ENCODE data around the gene TMEM229B. TPM values are rescaled to one million over a fixed set of nuclear protein-coding genes. Genes with fewer than 3 reads are reported as not detected.

TMEM229B gene
- total RNA-seq, 2 donors from 2014 or later: 1.1 to 1.5 TPM

DNA sequence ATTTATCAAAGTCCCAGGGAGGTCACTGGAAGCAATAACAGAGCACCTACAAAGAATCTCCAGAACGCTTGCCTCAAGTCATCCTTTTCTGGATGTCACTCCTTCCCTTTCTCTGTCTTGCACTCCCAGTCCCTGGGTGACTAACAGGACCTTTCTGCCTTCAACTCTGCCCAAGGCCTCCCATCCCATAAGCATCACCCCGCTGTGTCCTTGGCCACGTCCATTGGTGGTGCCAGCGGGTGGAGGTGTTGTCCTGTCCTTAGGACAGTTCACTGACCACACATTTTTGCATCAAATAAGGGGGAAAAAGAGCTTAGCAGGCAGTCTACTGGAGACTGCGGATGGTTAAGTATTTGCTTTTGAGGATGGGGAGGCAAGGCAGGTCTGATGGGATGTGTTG is 52.9 kb downstream of the TMEM229B start:
- 83 to 95% methylated on average over 2 to 5 of the region's 5 CpGs for WGBS, 2 experiments (ENCODE audit: insufficient coverage in 1 of 2, insufficient read length in 1 of 2)
- TF ChIP-seq, protein P1, sequence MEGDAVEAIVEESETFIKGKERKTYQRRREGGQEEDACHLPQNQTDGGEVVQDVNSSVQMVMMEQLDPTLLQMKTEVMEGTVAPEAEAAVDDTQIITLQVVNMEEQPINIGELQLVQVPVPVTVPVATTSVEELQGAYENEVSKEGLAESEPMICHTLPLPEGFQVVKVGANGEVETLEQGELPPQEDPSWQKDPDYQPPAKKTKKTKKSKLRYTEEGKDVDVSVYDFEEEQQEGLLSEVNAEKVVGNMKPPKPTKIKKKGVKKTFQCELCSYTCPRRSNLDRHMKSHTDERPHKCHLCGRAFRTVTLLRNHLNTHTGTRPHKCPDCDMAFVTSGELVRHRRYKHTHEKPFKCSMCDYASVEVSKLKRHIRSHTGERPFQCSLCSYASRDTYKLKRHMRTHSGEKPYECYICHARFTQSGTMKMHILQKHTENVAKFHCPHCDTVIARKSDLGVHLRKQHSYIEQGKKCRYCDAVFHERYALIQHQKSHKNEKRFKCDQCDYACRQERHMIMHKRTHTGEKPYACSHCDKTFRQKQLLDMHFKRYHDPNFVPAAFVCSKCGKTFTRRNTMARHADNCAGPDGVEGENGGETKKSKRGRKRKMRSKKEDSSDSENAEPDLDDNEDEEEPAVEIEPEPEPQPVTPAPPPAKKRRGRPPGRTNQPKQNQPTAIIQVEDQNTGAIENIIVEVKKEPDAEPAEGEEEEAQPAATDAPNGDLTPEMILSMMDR (conservative IDR thresholded peaks at IDR 0.05): no peak

DNA sequence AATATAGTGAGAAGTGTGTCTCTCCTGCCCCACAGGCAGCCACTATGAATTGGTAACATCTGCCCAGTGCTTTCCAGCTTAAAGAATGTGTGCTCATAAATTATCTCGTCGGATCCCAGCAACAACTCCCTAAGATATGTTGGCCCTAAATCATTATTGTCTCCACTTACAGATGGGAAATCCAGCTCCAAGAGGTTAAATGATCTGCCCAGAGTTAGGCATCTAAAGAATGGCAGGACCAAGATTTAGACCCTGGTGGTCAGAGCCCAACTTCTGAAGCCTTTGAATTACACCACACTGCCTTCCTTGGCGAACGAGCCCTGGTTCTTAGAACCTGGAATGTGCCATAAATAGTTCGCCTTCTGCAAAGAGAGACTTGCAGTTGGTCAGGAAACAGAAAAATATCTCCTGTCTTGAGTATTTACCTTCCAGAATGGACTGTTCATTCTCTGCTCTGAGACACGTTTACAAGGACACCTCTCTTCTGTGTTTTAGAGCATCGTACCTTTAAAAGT is 56.4 kb downstream of the TMEM229B start:
- peaks cover 30% of the 10 kb centered on the region for H3K4me1 Mint-ChIP-seq
- Histone ChIP-seq H3K9ac (ENCODE audit: extremely low read depth, low read length, poor library complexity, severe bottlenecking) (no peak overlapping the region), H3K36me3 (ENCODE audit: control insufficient read depth, insufficient read depth, low read length) (no peaks in the 10 kb centered on the region), H3K4me3 (ENCODE audit: low read length) (no peak overlapping the region), H3K27me3 (ENCODE audit: control insufficient read depth, insufficient read depth, low read length, poor library complexity, severe bottlenecking) (no peaks in the 10 kb centered on the region), H3K27ac (ENCODE audit: low read depth, low read length) (no peak overlapping the region), H3K4me1 (ENCODE audit: control insufficient read depth, insufficient read depth, low read length) (peaks cover 5% of the 10 kb centered on the region), H3K9me3 (ENCODE audit: control insufficient read depth, low read length) (no peaks in the 10 kb centered on the region)
- WGBS, 2 experiments (ENCODE audit: insufficient coverage in 1 of 2, insufficient read length in 1 of 2): 92 to 94% methylated on average over 7 of the region's 7 CpGs
- no peaks in the 10 kb centered on the region for H3K9me3 Mint-ChIP-seq
- no peak overlapping the region for H3K4me3 Mint-ChIP-seq
- no peak overlapping the region for H3K27ac Mint-ChIP-seq
- no peak for DNase-seq
- TF ChIP-seq, protein P1 (conservative IDR thresholded peaks at IDR 0.05): no peak
- H3K36me3 Mint-ChIP-seq (ENCODE audit: low read depth): no peaks in the 10 kb centered on the region
- H3K27me3 Mint-ChIP-seq (ENCODE audit: insufficient read depth): no peaks in the 10 kb centered on the region

More for the DNA sequence above, 52.9 kb downstream of the TMEM229B start:
- H3K27ac Mint-ChIP-seq: no peak overlapping the region
- peaks cover 5% of the 10 kb centered on the region for H3K4me1 Mint-ChIP-seq
- no peaks in the 10 kb centered on the region for H3K9me3 Mint-ChIP-seq
- H3K9me3 ChIP-seq (ENCODE audit: control insufficient read depth, low read length): no peaks in the 10 kb centered on the region
- H3K36me3 ChIP-seq (ENCODE audit: control insufficient read depth, insufficient read depth, low read length): no peaks in the 10 kb centered on the region
- no peak overlapping the region for H3K9ac ChIP-seq (ENCODE audit: extremely low read depth, low read length, poor library complexity, severe bottlenecking)
- H3K36me3 Mint-ChIP-seq (ENCODE audit: low read depth): no peaks in the 10 kb centered on the region
- DNase-seq: no peak
- no peaks in the 10 kb centered on the region for H3K4me1 ChIP-seq (ENCODE audit: control insufficient read depth, insufficient read depth, low read length)
- no peaks in the 10 kb centered on the region for H3K27me3 Mint-ChIP-seq (ENCODE audit: insufficient read depth)
- no peak overlapping the region for H3K4me3 Mint-ChIP-seq
- no peak overlapping the region for H3K4me3 ChIP-seq (ENCODE audit: low read length)
- H3K27me3 ChIP-seq (ENCODE audit: control insufficient read depth, insufficient read depth, low read length, poor library complexity, severe bottlenecking): no peaks in the 10 kb centered on the region
- H3K27ac ChIP-seq (ENCODE audit: low read depth, low read length): no peak overlapping the region

DNA sequence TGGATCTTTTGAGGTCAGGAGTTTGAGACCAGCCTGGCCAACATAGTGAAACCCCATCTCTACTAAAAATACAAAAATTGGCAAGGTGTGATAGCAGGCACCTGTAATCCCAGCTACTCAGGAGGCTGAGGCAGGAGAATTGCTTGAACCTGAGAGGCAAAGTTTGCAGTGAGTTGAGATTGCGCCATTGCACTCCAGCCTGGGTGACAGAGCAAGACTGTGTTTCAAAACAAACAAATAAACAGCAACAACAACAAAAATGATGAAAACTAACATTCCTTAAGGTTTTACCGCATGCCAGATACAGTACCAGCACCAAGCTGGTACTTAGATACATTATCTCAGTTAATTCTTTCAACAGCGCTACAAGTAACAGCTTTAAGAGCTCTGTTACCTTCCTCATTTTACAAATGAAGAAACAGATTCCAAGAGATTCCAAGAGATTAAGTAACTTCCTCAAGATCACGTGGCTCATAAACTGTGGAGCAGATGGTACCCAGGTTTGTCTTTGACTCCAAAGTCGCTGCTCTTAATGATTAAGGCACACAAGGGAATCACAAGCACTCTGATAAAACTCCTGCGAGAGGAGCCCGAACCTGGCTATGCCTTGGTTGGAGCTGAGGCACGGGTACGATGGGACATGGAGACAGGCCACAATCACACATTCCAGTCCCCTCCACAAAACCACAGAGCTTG is 58.9 kb downstream of the TMEM229B start:
- no peaks in the 10 kb centered on the region for H3K36me3 ChIP-seq (ENCODE audit: control insufficient read depth, insufficient read depth, low read length)
- H3K9me3 ChIP-seq (ENCODE audit: control insufficient read depth, low read length): no peaks in the 10 kb centered on the region
- Mint-ChIP-seq H3K9me3 (no peaks in the 10 kb centered on the region), H3K4me1 (peaks cover 30% of the 10 kb centered on the region), H3K4me3 (no peak overlapping the region), H3K27ac (no peak overlapping the region), H3K27me3 (ENCODE audit: insufficient read depth) (no peaks in the 10 kb centered on the region), H3K36me3 (ENCODE audit: low read depth) (no peaks in the 10 kb centered on the region)
- H3K4me3 ChIP-seq (ENCODE audit: low read length): no peak overlapping the region
- peaks cover 5% of the 10 kb centered on the region for H3K4me1 ChIP-seq (ENCODE audit: control insufficient read depth, insufficient read depth, low read length)
- no peak for DNase-seq
- WGBS, 2 experiments (ENCODE audit: insufficient coverage in 1 of 2, insufficient read length in 1 of 2): 90 to 95% methylated on average over 9 of the region's 9 CpGs
- H3K9ac ChIP-seq (ENCODE audit: extremely low read depth, low read length, poor library complexity, severe bottlenecking): no peak overlapping the region
- H3K27ac ChIP-seq (ENCODE audit: low read depth, low read length): no peak overlapping the region
- H3K27me3 ChIP-seq (ENCODE audit: control insufficient read depth, insufficient read depth, low read length, poor library complexity, severe bottlenecking): no peaks in the 10 kb centered on the region
- TF ChIP-seq, protein P1 (conservative IDR thresholded peaks at IDR 0.05): no peak
